ENCODE results near the gene FNDC3B. TPM values are rescaled to one million over a fixed set of nuclear protein-coding genes. Genes with fewer than 3 reads are reported as not detected.
A peak's percentile ranks its signal among the peaks of the same experiment; 100 is the strongest.

The FNDC3B gene
- polyA plus RNA-seq, 2 of the 4 experiments (the other 2 are of a cell fraction): 29.5 to 33.6 TPM

- TF ChIP-seq ESRRA (IDR thresholded peaks at IDR 0.05; ENCODE audit: borderline replicate concordance, low read length) (no peak), E2F6 (IDR thresholded peaks at IDR 0.05; ENCODE audit: borderline replicate concordance, low read depth) (0 out of 2 replicates have a peak, but pooled peaks have one; percentile 37), RARB (CRISPR knock-in tag; IDR thresholded peaks at IDR 0.05) (no peak), GATA3 (IDR thresholded peaks at IDR 0.05; ENCODE audit: borderline replicate concordance) (0 out of 2 replicates have a peak, but pooled peaks have one; percentile 22)
These were observed 951 bp downstream of the FNDC3B start (continued) for GRCh38 chr3:172040078-172040980.

DNA sequence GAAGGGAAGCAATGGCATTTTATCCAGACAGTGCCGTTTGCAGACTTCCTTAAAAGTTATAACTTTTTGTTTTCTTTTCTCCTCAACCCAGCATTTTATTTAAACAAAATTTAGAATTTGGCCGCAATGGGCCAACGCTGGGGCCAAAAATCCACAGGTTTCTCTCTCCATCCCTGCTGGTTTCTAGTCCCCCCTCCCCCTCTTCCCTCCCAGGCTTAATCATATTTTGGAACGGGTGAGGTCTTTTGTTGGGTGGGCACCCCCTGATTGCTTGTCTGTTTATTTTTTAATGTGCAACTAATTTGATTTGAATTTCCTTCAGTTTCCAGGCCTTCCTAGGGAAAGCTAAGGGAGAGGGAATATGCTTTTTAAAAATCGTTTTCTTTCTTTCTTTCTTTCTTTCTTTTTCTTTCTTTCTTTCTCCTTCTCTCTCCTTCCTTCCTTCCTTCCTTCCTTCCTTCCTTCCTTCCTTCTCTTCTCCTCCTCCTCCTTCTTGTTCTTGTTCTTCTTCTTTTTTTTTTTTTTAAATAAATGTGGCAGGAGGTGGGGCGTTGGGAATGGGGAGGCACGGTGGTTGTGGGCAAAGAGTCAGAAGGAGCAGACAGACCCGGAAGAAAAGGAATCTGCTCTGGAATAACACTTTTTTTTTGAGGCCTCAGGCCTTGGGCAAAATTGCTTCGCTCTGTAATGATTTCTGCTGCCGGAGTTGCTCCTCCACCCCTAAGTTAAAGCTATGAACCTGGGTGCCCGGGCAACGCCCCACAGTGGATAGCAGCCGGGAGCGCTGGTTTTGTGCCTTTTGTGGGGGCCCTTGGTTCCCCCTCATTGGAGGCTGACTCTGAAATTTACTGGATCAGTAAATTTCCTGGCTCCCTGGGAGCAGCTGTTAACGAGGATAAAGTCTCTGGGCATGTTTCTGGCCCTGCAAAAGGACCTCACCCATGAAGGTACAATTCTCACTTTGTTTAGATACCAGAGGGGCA is 1.9 kb downstream of the FNDC3B start:
- H3K4me2 ChIP-seq: peak overlapping the region; percentile 67
- H3K27ac ChIP-seq: peak overlapping the region; percentile 100
- H3K4me1 ChIP-seq: peaks cover 63% of the 10 kb centered on the region
- FAIRE-seq: no peak
- H3K9me3 ChIP-seq: no peaks in the 10 kb centered on the region
- WGBS (ENCODE audit: missing lambda C conversion rate): 1% methylated on average over 15 of the region's 15 CpGs
- H3K4me3 ChIP-seq: peak overlapping the region; percentile 99
- peak in 1 of 2 experiments; percentile 24 for DNase-seq (ENCODE audit: low read depth in 1 of 2, low spot score in 1 of 2)
- POLR2A ChIA-PET: interaction anchor here (0.7 to 1.3 kb wide), 5 partner anchors 105 to 583 kb away, joined by 3 to 8 read pairs (median 3); partner anchors contain the start of gene PLD1
- CTCF ChIA-PET: interaction anchor here (0.6 to 1.7 kb wide), 3 partner anchors 10 to 231 kb away, joined by 3 to 7 read pairs (median 3); partner anchors contain the start of gene PLD1
- TF ChIP-seq, protein P1, sequence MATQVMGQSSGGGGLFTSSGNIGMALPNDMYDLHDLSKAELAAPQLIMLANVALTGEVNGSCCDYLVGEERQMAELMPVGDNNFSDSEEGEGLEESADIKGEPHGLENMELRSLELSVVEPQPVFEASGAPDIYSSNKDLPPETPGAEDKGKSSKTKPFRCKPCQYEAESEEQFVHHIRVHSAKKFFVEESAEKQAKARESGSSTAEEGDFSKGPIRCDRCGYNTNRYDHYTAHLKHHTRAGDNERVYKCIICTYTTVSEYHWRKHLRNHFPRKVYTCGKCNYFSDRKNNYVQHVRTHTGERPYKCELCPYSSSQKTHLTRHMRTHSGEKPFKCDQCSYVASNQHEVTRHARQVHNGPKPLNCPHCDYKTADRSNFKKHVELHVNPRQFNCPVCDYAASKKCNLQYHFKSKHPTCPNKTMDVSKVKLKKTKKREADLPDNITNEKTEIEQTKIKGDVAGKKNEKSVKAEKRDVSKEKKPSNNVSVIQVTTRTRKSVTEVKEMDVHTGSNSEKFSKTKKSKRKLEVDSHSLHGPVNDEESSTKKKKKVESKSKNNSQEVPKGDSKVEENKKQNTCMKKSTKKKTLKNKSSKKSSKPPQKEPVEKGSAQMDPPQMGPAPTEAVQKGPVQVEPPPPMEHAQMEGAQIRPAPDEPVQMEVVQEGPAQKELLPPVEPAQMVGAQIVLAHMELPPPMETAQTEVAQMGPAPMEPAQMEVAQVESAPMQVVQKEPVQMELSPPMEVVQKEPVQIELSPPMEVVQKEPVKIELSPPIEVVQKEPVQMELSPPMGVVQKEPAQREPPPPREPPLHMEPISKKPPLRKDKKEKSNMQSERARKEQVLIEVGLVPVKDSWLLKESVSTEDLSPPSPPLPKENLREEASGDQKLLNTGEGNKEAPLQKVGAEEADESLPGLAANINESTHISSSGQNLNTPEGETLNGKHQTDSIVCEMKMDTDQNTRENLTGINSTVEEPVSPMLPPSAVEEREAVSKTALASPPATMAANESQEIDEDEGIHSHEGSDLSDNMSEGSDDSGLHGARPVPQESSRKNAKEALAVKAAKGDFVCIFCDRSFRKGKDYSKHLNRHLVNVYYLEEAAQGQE (IDR thresholded peaks at IDR 0.05): no peak
- TF ChIP-seq HOXB13 (CRISPR knock-in tag; IDR thresholded peaks at IDR 0.05; ENCODE audit: low read depth): no peak
- TF ChIP-seq RAD21 (conservative IDR thresholded peaks at IDR 0.05 in 1 of 2, IDR thresholded peaks at IDR 0.05 in 1 of 2): 0 out of 5 replicates have a peak, but pooled peaks of 1 of the 2 experiments have one; percentile 17
- no peak for TF ChIP-seq ESRRA (IDR thresholded peaks at IDR 0.05; ENCODE audit: borderline replicate concordance, low read length)
- TF ChIP-seq CHD4 (IDR thresholded peaks at IDR 0.05; ENCODE audit: borderline replicate concordance): no peak
- TF ChIP-seq, protein P2, sequence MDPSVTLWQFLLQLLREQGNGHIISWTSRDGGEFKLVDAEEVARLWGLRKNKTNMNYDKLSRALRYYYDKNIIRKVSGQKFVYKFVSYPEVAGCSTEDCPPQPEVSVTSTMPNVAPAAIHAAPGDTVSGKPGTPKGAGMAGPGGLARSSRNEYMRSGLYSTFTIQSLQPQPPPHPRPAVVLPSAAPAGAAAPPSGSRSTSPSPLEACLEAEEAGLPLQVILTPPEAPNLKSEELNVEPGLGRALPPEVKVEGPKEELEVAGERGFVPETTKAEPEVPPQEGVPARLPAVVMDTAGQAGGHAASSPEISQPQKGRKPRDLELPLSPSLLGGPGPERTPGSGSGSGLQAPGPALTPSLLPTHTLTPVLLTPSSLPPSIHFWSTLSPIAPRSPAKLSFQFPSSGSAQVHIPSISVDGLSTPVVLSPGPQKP (IDR thresholded peaks at IDR 0.05; ENCODE audit: low read depth, low read length): no peak
- TF ChIP-seq, protein P3, sequence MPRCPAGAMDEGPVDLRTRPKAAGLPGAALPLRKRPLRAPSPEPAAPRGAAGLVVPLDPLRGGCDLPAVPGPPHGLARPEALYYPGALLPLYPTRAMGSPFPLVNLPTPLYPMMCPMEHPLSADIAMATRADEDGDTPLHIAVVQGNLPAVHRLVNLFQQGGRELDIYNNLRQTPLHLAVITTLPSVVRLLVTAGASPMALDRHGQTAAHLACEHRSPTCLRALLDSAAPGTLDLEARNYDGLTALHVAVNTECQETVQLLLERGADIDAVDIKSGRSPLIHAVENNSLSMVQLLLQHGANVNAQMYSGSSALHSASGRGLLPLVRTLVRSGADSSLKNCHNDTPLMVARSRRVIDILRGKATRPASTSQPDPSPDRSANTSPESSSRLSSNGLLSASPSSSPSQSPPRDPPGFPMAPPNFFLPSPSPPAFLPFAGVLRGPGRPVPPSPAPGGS (IDR thresholded peaks at IDR 0.05): no peak
- ATAC-seq: no peak; a peak in 1 of 6 replicates

Measured in A549 (cell line).